Astrocyte of the spinal cord (primary cell): ENCODE data around the gene HEATR1.

Source experiments
- DNase-seq: peaks from one replicate; pipeline ENCODE4 v3.0.0; 2011; ENCODE audit warnings: low read depth, low spot score
- H3K4me3 ChIP-seq: 2 replicates; pipeline ENCODE4 v1.5.1; 2011; ENCODE audit warnings: low read depth, mild to moderate bottlenecking, low read length, moderate library complexity
- in situ Hi-C: cut with HindIII; loops from 2 replicates; pipeline ENCODE4 v1.10.0; 2017; ENCODE audit warnings: low sequenced_read_pairs
- TF ChIP-seq, protein P1 (sequence below): IDR thresholded peaks from 2 replicates; pipeline ENCODE4 v1.5.1; 2012; ENCODE audit warnings: low read depth, mild to moderate bottlenecking, low read length, inconsistent platforms

Gene HEATR1

DNA sequence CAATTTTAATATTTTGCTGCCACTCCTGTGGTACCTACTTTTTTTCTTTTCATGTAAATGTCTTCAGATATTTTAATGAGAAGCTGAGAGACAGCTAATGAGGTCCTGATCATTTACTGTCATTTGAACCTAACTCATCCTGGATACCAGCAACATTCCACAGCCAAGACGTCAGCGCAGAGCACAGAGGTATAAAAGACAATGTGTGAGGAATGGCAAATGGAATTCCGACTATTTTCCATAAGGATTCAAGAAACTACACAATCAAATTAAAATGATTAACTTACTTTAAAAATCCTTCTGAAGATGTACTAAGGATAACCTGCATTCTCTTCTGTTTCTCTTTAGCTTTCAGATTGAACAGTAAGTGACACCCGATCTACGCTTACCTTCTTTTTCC is 38.8 kb downstream of the HEATR1 start:
- in situ Hi-C loops, result no loop called here
- DNase-seq, result no peak
- H3K4me3 ChIP-seq, result no peak overlapping the region

DNA sequence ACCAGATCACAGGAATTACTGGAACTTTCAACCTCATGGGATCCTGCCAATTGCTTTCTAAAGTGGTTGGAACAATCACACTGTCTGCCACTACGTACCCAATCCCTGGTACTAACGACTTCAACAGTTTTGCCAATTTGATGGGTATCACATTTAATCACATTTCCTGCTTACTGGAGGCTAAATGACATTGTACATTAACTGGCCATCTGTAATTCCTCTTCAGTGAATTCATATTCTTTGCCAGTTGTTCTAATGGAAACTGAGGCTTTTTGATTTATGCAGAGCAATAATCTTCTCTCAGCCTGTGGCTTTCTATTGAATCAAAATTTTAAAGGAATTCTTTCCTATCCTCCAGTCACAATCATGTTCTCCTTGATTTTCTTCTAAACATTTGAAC is 42.3 kb downstream of the HEATR1 start:
- in situ Hi-C loops, result no loop called here
- no peak overlapping the region for H3K4me3 ChIP-seq
- TF ChIP-seq, protein P1, sequence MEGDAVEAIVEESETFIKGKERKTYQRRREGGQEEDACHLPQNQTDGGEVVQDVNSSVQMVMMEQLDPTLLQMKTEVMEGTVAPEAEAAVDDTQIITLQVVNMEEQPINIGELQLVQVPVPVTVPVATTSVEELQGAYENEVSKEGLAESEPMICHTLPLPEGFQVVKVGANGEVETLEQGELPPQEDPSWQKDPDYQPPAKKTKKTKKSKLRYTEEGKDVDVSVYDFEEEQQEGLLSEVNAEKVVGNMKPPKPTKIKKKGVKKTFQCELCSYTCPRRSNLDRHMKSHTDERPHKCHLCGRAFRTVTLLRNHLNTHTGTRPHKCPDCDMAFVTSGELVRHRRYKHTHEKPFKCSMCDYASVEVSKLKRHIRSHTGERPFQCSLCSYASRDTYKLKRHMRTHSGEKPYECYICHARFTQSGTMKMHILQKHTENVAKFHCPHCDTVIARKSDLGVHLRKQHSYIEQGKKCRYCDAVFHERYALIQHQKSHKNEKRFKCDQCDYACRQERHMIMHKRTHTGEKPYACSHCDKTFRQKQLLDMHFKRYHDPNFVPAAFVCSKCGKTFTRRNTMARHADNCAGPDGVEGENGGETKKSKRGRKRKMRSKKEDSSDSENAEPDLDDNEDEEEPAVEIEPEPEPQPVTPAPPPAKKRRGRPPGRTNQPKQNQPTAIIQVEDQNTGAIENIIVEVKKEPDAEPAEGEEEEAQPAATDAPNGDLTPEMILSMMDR, result no peak

More for the DNA sequence above, 38.8 kb downstream of the HEATR1 start:
- TF ChIP-seq, protein P1, result no peak

DNA sequence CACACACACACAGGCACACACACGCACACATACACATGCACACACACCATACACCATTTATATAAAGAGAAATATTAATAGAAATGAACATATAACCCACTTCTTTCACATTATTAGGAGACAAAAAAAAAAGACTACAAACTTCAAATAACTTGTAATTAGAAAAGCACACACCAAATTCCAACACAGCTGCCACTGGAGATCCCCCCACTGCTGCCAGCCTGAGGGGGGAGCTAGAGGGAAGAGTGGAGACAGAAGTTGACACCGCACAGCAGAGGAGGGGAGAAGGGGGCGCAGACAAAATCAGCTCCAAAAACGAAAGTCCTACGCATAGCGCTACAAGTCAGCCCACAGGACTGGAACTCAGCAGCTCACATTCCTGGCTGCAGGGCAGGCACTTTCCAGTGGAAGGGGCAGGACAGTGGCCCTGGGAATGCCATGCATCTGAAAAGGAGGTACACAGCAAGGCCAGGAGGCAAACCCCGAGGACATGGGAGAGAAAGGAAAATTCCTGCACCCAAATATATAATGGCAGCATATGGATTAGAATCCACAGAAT is 44.0 kb downstream of the HEATR1 start:
- TF ChIP-seq, protein P1, result peak; percentile 8
- no peak overlapping the region for H3K4me3 ChIP-seq
- no peak for DNase-seq
- in situ Hi-C loops, result no loop called here

More for the DNA sequence above, 42.3 kb downstream of the HEATR1 start:
- DNase-seq, result no peak

DNA sequence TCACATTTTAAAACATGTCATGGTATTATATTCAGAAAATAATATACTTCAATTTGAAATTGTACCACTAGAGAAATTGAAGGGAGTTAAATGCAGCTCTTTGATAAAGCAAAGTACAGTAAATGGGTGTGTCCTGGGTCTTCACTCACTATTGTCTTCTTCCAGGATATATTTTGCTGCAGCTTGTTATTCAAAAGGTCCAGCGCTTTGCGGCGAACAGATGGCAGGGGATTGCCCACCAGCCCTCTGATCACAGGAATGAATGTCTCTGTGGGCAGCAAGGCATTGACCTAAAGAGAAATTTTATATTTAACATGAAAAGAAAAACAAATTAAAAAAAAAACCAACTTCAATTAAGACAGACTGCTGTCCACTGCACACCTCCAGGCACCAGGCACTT is 45.5 kb downstream of the HEATR1 start:
- DNase-seq, result no peak
- TF ChIP-seq, protein P1, result no peak
- no peak overlapping the region for H3K4me3 ChIP-seq
- in situ Hi-C loops, result no loop called here

DNA sequence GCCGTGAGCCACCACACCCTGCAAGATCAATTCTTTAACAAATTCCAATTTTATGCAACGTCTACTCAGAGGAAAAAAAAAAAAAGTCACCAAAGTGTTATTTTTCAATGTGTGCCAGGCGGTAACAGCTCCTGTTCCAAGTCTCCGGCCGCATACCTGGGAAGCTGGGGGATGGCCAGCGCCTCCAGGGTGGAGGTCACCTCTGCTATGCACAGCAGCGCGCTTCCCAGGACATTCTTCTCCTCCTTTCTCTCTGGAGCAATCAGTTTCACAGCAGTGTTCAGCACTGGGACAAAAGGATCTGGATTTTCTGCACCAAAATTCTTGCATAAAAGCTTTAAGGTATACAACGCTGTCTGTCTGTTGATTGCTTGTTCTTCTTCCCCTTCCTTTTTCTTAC is 46.2 kb downstream of the HEATR1 start:
- in situ Hi-C loops, result no loop called here
- no peak overlapping the region for H3K4me3 ChIP-seq
- no peak for DNase-seq

DNA sequence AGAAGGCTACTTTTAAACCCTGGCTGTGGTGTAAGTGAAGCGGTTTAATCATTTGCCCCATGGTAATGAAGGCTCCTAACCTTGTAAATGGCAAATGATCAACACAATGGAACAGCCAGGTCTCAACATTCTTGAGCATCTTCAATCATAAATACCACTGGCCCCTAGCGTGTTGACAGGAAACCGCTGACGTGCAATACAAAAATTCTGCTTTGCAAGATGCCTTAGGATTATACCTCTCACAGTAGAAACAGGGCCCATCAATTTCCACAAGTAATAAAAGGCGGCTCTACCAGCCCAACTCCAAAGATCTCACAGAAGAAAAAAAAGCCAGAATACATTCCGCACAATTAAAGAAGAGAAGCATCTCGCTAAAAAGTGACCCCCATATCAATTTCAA is 47.7 kb downstream of the HEATR1 start:
- TF ChIP-seq, protein P1, result no peak
- no peak overlapping the region for H3K4me3 ChIP-seq
- in situ Hi-C loops, result no loop called here

More for the DNA sequence above, 46.2 kb downstream of the HEATR1 start:
- TF ChIP-seq, protein P1, result no peak

More for the DNA sequence above, 47.7 kb downstream of the HEATR1 start:
- DNase-seq, result no peak
